Measurements from ENCODE around the gene ISCU. TPM values are rescaled to one million over a fixed set of nuclear protein-coding genes. Genes with fewer than 3 reads are reported as not detected.
"Not testable (repeated sequence)": the region's sequence is repeated elsewhere in the genome, so short reads cannot be mapped to it uniquely, and the experiment has no call there.

ISCU gene
- total RNA-seq, 4 donors from 2014 or later, result 172 to 269 (median 185) TPM

DNA sequence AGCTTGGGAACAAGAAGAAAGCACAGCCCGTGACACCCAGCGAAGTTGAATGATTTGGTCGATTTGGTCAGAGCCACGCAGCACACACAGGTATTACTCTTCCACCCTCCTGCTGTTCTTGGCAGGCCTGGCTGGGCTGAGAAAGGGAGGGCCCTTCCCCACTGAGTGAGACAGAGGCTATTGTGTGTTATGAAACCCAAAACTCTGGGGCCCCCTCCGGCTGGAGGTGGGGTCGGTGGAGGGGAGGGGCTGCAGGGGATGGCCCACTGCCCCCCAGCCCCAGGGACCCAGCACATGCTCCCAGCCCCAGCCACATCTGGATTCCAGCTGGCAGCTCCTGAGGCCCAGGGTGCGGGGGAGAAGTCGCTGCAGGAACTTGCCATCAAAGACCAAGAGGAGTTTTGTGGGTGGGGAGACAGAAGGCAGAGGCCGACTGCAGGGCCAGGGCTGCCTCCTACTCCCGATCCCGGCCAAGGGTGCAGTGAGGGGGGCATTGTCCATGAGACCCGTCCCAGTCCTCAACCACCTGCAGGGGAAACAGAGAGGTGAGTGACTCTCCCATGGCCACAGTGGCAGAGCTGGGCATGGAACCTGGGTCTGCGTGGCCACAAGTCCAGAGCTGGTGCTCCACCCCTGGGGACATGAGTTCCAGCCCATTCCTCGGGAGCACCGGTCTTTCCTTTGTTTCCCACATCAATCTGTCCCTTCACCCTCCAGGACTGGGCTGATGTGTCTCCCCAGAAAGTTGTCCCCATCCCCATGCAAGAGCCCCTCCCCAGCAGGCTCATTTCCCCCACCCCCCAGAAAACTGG, 26.8 kb downstream of the ISCU start:
- Histone ChIP-seq H3K4me3 (no peak overlapping the region), H3K27ac (peak overlapping the region in 2 of 4 donors; percentile 27 to 28), H3K9me3 (no peaks in the 10 kb centered on the region), H3K4me1 (peaks cover 0 to 25% (median 0%) of the 10 kb centered on the region in 4 donors), H3K27me3 (no peaks in the 10 kb centered on the region), H3K36me3 (no peaks in the 10 kb centered on the region)
- TF ChIP-seq, protein P1, sequence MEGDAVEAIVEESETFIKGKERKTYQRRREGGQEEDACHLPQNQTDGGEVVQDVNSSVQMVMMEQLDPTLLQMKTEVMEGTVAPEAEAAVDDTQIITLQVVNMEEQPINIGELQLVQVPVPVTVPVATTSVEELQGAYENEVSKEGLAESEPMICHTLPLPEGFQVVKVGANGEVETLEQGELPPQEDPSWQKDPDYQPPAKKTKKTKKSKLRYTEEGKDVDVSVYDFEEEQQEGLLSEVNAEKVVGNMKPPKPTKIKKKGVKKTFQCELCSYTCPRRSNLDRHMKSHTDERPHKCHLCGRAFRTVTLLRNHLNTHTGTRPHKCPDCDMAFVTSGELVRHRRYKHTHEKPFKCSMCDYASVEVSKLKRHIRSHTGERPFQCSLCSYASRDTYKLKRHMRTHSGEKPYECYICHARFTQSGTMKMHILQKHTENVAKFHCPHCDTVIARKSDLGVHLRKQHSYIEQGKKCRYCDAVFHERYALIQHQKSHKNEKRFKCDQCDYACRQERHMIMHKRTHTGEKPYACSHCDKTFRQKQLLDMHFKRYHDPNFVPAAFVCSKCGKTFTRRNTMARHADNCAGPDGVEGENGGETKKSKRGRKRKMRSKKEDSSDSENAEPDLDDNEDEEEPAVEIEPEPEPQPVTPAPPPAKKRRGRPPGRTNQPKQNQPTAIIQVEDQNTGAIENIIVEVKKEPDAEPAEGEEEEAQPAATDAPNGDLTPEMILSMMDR (IDR thresholded peaks at IDR 0.05), result no peak
- no peak for TF ChIP-seq POLR2A (IDR thresholded peaks at IDR 0.05)
- TF ChIP-seq EP300 (IDR thresholded peaks at IDR 0.05), result no peak
- WGBS, 2 donors, result 19 to 24% methylated on average over 13 to 14 of the region's 15 CpGs
- DNase-seq (ENCODE audit: low spot score in 2 of 2), result no peak

DNA sequence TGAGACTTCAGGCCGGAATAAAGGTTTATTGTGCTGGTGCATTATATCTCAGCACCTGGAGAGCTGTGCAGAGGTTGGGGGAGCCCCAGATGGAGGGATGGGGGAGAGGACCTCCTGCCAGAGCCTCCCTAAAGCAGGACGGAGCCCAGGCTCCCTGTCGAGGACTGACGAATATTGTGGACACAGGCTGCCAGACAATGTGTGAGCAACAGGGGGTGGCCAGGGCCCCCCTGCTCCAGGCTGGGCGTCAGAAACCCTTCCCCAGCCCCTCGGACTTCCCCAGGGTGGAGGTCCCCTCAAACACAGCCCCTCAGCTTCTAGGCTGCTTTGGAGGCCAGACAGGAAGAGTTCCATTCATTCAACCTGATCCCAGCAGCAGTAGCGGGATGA, 27.4 kb downstream of the ISCU start:
- Histone ChIP-seq H3K27ac (peak overlapping the region in 1 of 4 donors; percentile 28), H3K4me3 (no peak overlapping the region)

DNA sequence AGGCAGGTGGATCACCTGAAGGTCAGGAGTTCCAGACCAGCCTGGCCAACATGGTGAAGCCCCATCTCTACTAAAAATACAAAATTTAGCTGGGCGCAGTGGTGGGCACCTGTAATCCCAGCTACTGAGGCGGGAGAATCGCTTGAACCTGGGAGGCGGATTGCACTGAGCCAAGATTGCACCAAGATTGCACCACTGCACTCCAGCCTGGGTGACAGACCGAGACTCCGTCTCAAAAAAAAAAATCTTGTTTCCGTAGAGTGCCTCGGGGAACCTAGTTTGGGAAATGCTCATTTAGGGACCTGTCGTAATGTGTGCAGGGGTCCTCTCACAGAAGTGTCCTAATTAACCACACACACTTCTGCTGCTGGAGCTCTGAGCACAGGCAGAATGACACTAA, 28.1 kb downstream of the ISCU start:
- peaks cover 0 to 29% (median 0%) of the 10 kb centered on the region in 4 donors for H3K4me1 ChIP-seq
- not testable (repeated sequence) for H3K9me3 ChIP-seq; H3K4me3 ChIP-seq; H3K27me3 ChIP-seq; H3K36me3 ChIP-seq; DNase-seq (ENCODE audit: low spot score in 2 of 2); H3K27ac ChIP-seq
- 90 to 95% methylated on average over 9 of the region's 9 CpGs for WGBS, 2 donors

More for the DNA sequence above, 27.4 kb downstream of the ISCU start:
- Histone ChIP-seq H3K36me3 (no peaks in the 10 kb centered on the region), H3K4me1 (peaks cover 0 to 25% (median 0%) of the 10 kb centered on the region in 4 donors), H3K27me3 (no peaks in the 10 kb centered on the region), H3K9me3 (no peaks in the 10 kb centered on the region)
- 64 to 72% methylated on average over 6 to 7 of the region's 7 CpGs for WGBS, 2 donors
- TF ChIP-seq, protein P1 (IDR thresholded peaks at IDR 0.05), result no peak
- TF ChIP-seq EP300 (IDR thresholded peaks at IDR 0.05) (no peak), POLR2A (IDR thresholded peaks at IDR 0.05) (no peak)
- no peak for DNase-seq (ENCODE audit: low spot score in 2 of 2)

DNA sequence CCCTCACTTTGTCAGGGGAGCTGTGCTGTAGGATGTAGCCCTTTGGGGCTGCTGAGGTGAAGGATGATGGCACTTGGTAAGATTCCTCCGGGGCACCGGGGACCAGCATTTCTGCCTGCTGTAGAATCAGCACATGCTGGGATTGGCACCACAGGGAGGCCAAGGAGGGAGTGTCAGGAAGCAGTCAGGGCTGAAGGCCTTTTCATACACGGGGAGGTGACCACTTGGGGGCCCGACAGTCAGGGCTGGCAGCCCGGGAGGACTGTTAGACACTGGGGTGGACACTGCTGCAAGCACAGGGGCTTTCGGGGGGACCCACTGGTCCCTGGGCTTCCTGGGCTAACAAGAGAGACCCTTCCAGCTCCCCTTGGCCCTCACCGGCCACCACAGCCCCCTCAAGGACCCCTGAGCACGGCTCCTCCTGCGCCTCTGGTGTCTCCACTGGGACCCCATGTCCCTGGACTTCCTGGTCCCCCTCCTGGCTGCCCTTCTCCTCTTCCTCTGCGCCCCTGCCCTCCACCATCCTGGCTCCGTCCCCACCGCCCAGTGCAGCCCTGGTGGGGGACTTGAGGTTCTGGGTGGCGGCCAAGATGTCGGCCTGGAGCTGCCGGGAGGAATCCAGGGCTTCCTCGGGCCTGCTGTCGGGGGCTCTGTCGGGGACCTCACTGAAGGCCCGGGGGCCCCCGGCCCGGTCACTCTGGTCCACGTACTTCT, 29.0 kb downstream of the ISCU start:
- Histone ChIP-seq H3K27ac (peak overlapping the region in 1 of 4 donors; percentile 6), H3K4me1 (peaks cover 0 to 35% (median 0%) of the 10 kb centered on the region in 4 donors), H3K4me3 (no peak overlapping the region), H3K27me3 (no peaks in the 10 kb centered on the region), H3K36me3 (no peaks in the 10 kb centered on the region), H3K9me3 (no peaks in the 10 kb centered on the region)
- no peak for TF ChIP-seq POLR2A (IDR thresholded peaks at IDR 0.05)
- TF ChIP-seq EP300 (IDR thresholded peaks at IDR 0.05), result no peak
- TF ChIP-seq, protein P1 (IDR thresholded peaks at IDR 0.05), result no peak
- WGBS, 2 donors, result 80 to 81% methylated on average over 13 to 20 of the region's 22 CpGs
- DNase-seq (ENCODE audit: low spot score in 2 of 2), result no peak

DNA sequence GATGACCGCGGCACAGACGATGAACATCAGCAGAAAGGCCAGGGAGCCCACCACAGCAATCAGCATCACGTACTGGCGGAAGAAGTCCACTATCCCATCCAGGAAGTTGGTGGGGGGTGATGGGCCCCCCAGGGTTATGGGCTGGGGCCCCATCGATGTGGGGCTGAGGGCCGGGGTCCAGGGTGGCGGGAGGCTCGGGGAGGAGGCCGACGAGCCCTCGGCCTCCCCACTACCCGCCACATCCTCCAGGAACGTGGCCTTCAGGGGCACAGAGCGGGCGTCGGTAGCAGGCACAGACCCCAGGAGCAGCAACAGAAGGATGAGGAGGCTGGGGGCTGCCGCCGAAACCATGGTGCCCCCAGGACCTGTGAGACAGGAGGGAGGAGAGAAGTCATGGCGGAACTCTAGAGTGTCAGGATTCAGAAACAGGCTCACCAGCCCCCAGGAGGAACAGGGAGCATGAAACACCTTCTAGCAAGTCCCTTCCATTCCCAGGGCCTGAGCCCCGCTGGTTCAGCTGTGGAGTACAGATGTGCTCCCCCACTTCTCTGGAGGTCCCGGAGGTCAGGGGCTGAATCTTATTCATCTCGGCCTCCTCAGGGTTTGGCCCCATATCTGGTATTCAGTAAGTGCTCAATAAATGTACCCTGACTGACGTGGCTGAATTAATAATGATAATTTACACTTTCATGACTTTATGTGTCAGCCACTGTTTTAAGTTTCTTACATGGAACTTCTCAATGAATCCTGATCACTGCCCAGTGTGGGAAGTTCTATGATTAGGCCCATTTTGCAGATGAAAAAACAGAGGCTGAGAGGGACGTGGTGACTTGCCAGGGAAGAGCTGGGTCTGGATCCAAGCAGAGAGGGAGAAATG, 29.9 kb downstream of the ISCU start:
- WGBS, 2 donors, result 91% methylated on average over 22 to 25 of the region's 25 CpGs
- Histone ChIP-seq H3K4me1 (peaks cover 0 to 40% (median 0%) of the 10 kb centered on the region in 4 donors), H3K9me3 (no peaks in the 10 kb centered on the region), H3K27me3 (no peaks in the 10 kb centered on the region), H3K4me3 (no peak overlapping the region), H3K27ac (peak overlapping the region in 1 of 4 donors; percentile 6), H3K36me3 (no peaks in the 10 kb centered on the region)
- TF ChIP-seq, protein P1 (IDR thresholded peaks at IDR 0.05), result no peak
- TF ChIP-seq POLR2A (IDR thresholded peaks at IDR 0.05), result no peak
- TF ChIP-seq EP300 (IDR thresholded peaks at IDR 0.05), result no peak
- DNase-seq (ENCODE audit: low spot score in 2 of 2), result no peak
